ENCODE data around the gene CCNY. TPM values are rescaled to one million over a fixed set of nuclear protein-coding genes. Genes with fewer than 3 reads are reported as not detected.

The CCNY gene
- total RNA-seq, 1 experiment from 2014 or later, result 62.2 TPM

DNA sequence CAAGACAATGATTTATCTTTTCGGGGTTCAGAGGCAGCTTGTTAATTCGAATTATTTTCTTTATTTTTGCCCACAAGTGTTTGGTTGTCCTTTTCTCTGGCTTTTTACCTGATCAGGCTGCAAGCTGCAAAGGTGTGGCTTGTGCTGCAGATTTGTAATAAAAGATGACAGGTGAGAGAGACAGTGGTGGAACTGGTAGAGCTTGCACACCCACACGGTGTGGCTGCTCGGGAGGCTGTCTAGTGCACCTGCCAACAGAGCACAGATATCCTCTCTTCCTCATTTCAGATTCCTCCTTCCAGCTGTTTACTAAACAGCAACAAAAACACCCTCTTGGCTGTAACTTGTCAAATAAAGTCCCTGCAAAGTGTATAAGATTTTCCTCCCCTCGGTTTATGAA lies 278.0 kb downstream of the CCNY start:
- RAD21 ChIA-PET (ENCODE audit: low non-redundant PET in 1 of 2, low total read pairs in 2 of 2, uncharacterized antibody in 2 of 2, unreplicated experiment in 2 of 2), result no interaction called here
- DNase-seq (ENCODE audit: low read depth, low spot score) (no peak), ATAC-seq (no peak)
- BruUV-seq (replicated peaks), result no TSS peak
- POLR2A ChIA-PET, result no interaction called here
- Histone ChIP-seq H3K9me2 (ENCODE audit: insufficient read depth) (no peaks in the 10 kb centered on the region), H3K4me2 (ENCODE audit: low read length) (no peak overlapping the region), H3K4me1 (ENCODE audit: control insufficient read depth in 1 of 2, insufficient read depth in 2 of 2, low read length in 2 of 2) (no peaks in the 10 kb centered on the region), H3K27ac (ENCODE audit: low read depth, low read length) (no peak overlapping the region), H4K20me1 (ENCODE audit: insufficient read depth) (no peaks in the 10 kb centered on the region), H3K27me3 (ENCODE audit: insufficient read depth, low read length) (peaks cover 38% of the 10 kb centered on the region), H3K9ac (ENCODE audit: low read length) (no peak overlapping the region), H2AFZ (ENCODE audit: low read depth, low read length, poor library complexity, severe bottlenecking) (no peak overlapping the region), H3K79me2 (ENCODE audit: insufficient read depth, low read length) (no peaks in the 10 kb centered on the region), H3K9me3 (ENCODE audit: control insufficient read depth in 1 of 2, insufficient read depth in 1 of 2, low read depth in 1 of 2, low read length in 2 of 2) (no peaks in the 10 kb centered on the region), H3K4me3 (replicated peaks in 1 of 2; ENCODE audit: low read depth in 1 of 2, low read length in 2 of 2) (no peak overlapping the region), H3K36me3 (ENCODE audit: control insufficient read depth in 1 of 2, insufficient read depth in 2 of 2, low read length in 2 of 2) (no peaks in the 10 kb centered on the region)
- intact Hi-C loops (cut with micrococcal nuclease), result no loop called here
- CTCF ChIA-PET, result interaction anchor here (0.5 to 1.5 kb wide), 6 partner anchors 14 to 1267 kb away, joined by 3 to 6 read pairs (median 5); no protein-coding TSS in a partner anchor
- TF ChIP-seq JUND (IDR thresholded peaks at IDR 0.05) (no peak), RAD21 (IDR thresholded peaks at IDR 0.05; ENCODE audit: low read depth) (no peak), ZFX (IDR thresholded peaks at IDR 0.05) (no peak), EGR1 (IDR thresholded peaks at IDR 0.05; ENCODE audit: low read depth) (no peak), TCF7L2 (IDR thresholded peaks at IDR 0.05; ENCODE audit: borderline replicate concordance, extremely low read depth, insufficient read depth, insufficient read length) (no peak)
- TF ChIP-seq, protein P1, sequence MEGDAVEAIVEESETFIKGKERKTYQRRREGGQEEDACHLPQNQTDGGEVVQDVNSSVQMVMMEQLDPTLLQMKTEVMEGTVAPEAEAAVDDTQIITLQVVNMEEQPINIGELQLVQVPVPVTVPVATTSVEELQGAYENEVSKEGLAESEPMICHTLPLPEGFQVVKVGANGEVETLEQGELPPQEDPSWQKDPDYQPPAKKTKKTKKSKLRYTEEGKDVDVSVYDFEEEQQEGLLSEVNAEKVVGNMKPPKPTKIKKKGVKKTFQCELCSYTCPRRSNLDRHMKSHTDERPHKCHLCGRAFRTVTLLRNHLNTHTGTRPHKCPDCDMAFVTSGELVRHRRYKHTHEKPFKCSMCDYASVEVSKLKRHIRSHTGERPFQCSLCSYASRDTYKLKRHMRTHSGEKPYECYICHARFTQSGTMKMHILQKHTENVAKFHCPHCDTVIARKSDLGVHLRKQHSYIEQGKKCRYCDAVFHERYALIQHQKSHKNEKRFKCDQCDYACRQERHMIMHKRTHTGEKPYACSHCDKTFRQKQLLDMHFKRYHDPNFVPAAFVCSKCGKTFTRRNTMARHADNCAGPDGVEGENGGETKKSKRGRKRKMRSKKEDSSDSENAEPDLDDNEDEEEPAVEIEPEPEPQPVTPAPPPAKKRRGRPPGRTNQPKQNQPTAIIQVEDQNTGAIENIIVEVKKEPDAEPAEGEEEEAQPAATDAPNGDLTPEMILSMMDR (IDR thresholded peaks at IDR 0.05 in 2 of 3, conservative IDR thresholded peaks at IDR 0.05 in 1 of 3; ENCODE audit: borderline replicate concordance in 1 of 3, insufficient read depth in 1 of 3, low read depth in 2 of 3, low read length in 2 of 3), result no peak
- TF ChIP-seq, protein P2, sequence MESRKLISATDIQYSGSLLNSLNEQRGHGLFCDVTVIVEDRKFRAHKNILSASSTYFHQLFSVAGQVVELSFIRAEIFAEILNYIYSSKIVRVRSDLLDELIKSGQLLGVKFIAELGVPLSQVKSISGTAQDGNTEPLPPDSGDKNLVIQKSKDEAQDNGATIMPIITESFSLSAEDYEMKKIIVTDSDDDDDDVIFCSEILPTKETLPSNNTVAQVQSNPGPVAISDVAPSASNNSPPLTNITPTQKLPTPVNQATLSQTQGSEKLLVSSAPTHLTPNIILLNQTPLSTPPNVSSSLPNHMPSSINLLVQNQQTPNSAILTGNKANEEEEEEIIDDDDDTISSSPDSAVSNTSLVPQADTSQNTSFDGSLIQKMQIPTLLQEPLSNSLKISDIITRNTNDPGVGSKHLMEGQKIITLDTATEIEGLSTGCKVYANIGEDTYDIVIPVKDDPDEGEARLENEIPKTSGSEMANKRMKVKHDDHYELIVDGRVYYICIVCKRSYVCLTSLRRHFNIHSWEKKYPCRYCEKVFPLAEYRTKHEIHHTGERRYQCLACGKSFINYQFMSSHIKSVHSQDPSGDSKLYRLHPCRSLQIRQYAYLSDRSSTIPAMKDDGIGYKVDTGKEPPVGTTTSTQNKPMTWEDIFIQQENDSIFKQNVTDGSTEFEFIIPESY (IDR thresholded peaks at IDR 0.05; ENCODE audit: extremely low read depth, insufficient replicate concordance, low read length), result no peak

Other genes starting within 250 kb of the CCNY start
- gene CUL2, start 246.2 kb upstream of the CCNY start, total RNA-seq (2021; ENCODE audit: unreplicated experiment), result 36.1 TPM
- 21.4 TPM for gene CREM, start 209.7 kb upstream of the CCNY start, total RNA-seq (2021; ENCODE audit: unreplicated experiment)

All from HCT116 (cell line).